Measurements from ENCODE around the gene OR14A2. TPM values are rescaled to one million over a fixed set of nuclear protein-coding genes. Genes with fewer than 3 reads are reported as not detected.
"Not testable (repeated sequence)": the region's sequence is repeated elsewhere in the genome, so short reads cannot be mapped to it uniquely, and the experiment has no call there.

The OR14A2 gene
- total RNA-seq, 4 donors from 2014 or later = not detected

DNA sequence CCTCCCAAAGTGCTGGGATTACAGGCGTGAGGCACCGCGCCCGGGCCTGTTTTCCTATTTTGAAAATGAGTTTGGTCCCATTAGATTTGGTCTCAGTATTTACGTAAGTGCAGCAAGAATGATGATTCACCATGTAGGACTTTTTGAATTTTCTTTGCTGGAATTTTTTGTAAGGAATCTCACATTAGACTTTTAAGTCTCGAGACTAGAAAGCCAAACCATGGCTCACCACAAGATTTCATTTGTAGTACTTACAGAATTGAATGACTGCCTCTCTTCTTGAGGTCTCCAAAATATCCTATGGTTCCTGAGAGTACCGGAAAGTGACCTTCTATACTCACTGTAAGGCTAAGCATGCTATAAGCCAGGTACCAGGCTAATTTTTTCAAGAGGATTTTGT is 325 bp downstream of the OR14A2 start:
- H3K36me3 ChIP-seq = no peaks in the 10 kb centered on the region
- no peak overlapping the region for H3K4me3 ChIP-seq
- H3K27me3 ChIP-seq = no peaks in the 10 kb centered on the region
- DNase-seq (ENCODE audit: extremely low spot score) = no peak
- no peak overlapping the region for H3K27ac ChIP-seq (replicated peaks in 1 of 4)
- H3K9me3 ChIP-seq = peaks cover 0 to 16% (median 2%) of the 10 kb centered on the region in 4 donors
- WGBS = 92% methylated on average over 7 of the region's 7 CpGs
- TF ChIP-seq EP300 (IDR thresholded peaks at IDR 0.05) = no peak
- TF ChIP-seq, protein P1, sequence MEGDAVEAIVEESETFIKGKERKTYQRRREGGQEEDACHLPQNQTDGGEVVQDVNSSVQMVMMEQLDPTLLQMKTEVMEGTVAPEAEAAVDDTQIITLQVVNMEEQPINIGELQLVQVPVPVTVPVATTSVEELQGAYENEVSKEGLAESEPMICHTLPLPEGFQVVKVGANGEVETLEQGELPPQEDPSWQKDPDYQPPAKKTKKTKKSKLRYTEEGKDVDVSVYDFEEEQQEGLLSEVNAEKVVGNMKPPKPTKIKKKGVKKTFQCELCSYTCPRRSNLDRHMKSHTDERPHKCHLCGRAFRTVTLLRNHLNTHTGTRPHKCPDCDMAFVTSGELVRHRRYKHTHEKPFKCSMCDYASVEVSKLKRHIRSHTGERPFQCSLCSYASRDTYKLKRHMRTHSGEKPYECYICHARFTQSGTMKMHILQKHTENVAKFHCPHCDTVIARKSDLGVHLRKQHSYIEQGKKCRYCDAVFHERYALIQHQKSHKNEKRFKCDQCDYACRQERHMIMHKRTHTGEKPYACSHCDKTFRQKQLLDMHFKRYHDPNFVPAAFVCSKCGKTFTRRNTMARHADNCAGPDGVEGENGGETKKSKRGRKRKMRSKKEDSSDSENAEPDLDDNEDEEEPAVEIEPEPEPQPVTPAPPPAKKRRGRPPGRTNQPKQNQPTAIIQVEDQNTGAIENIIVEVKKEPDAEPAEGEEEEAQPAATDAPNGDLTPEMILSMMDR (IDR thresholded peaks at IDR 0.05) = no peak
- TF ChIP-seq POLR2AphosphoS5 (IDR thresholded peaks at IDR 0.05) = no peak
- intact Hi-C loops (cut with DNase I) = no loop called here
- no peaks in the 10 kb centered on the region for H3K4me1 ChIP-seq

DNA sequence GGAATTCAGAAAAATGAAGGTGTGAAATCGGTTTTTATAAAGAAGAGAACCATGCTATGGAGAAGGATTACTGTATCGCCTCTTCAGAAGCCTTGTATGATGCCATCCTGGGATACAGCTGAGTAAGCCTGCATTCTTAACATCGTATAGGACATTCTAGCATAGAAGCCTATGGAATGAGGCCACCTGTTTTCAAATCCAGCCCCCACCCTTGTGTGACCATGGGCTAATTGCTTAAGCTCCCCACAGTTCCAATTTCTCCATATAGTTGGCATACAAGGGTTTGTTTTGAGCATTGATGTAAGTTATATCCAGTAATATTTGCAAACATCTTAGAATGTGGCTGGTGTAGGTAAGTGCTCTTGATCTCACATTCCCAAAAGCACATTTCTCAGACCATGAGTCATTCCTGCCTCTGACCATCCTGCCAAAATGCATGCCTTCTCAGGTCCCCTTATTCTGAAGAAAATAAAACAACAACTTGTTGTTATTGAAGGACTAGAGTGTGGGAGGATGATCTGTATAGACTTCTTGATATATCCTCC is 1.5 kb downstream of the OR14A2 start:
- Histone ChIP-seq H3K4me1 (no peaks in the 10 kb centered on the region), H3K9me3 (peaks cover 0 to 16% (median 2%) of the 10 kb centered on the region in 4 donors), H3K27me3 (no peaks in the 10 kb centered on the region), H3K27ac (replicated peaks in 1 of 4) (no peak overlapping the region), H3K4me3 (no peak overlapping the region), H3K36me3 (no peaks in the 10 kb centered on the region)
- intact Hi-C loops (cut with DNase I) = no loop called here
- 76% methylated on average over 3 of the region's 3 CpGs for WGBS
- no peak for DNase-seq (ENCODE audit: extremely low spot score)
- no peak for TF ChIP-seq POLR2AphosphoS5 (IDR thresholded peaks at IDR 0.05)

DNA sequence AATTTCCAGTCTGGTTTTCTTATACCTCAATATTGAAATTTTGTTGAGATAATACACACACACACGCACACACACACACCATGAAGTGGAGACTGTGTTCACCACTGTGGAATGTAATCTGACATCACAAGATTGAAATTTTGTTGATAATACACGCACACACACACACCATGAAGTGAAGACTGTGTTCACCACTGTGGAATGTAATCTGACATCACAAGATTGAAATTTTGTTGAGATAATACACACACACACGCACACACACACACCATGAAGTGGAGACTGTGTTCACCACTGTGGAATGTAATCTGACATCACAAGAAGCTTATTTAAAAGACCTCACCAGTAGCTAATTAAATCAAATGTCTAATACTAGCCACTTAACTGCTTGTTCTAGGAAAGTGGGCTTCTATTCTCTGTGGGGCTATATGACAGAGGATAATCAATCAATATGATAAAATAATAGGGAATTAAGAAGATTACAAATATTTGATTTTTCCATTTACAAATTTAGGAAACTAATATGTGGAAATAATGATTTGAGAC is 5.7 kb downstream of the OR14A2 start:
- H3K27me3 ChIP-seq; H3K9me3 ChIP-seq; H3K36me3 ChIP-seq; DNase-seq (ENCODE audit: extremely low spot score); H3K4me1 ChIP-seq; intact Hi-C loops (cut with DNase I); H3K27ac ChIP-seq (replicated peaks in 1 of 4); H3K4me3 ChIP-seq: not testable (repeated sequence)
- 55% methylated on average over 3 of the region's 3 CpGs for WGBS

DNA sequence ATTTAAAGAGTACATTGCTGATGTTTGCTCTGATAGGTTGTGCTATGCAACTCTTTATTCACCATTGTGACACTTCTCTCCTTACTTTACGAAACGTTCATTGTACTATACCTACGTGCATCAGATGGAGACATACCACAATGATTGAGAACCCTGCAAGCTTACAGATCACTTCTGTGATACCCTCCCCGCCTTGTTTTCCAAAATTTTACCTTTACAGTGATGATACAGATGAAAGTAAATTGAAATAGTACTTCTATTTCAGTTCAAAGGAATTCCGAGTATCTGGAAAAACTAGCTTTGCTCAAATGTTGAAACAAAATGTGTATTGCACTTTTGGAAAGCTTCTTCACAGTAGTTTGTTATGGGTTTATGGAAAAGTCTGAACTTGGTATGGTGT is 6.2 kb downstream of the OR14A2 start:
- TF ChIP-seq POLR2AphosphoS5 (IDR thresholded peaks at IDR 0.05) = no peak
- no peak for TF ChIP-seq POLR2A (IDR thresholded peaks at IDR 0.05; ENCODE audit: low read depth)
- TF ChIP-seq, protein P1 (IDR thresholded peaks at IDR 0.05) = no peak
- no peak for TF ChIP-seq EP300 (IDR thresholded peaks at IDR 0.05)
- 77% methylated on average over 5 of the region's 5 CpGs for WGBS
- no peak for DNase-seq (ENCODE audit: extremely low spot score)
- no peaks in the 10 kb centered on the region for H3K36me3 ChIP-seq
- no peaks in the 10 kb centered on the region for H3K9me3 ChIP-seq
- intact Hi-C loops (cut with DNase I) = no loop called here
- no peaks in the 10 kb centered on the region for H3K4me1 ChIP-seq
- H3K27me3 ChIP-seq = no peaks in the 10 kb centered on the region
- H3K4me3 ChIP-seq = no peak overlapping the region
- no peak overlapping the region for H3K27ac ChIP-seq (replicated peaks in 1 of 4)

DNA sequence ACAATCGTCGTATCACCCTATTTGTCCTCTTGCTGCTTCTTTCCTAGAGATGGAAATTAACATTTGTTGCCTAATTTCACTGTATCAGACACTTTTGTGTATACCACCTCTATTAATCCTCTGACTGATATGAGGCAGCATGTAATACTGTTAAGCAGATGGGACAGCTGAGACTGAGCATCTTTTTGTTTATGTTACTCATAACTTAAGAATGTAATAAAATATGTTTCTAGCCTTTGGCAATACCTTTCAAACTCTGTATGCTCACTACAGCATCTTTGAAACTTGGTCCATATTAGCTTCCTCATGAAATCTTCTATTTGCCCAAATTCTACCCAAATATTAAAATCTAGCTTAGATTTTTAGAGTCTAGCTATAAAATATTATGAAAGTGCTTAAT is 7.2 kb downstream of the OR14A2 start:
- no peaks in the 10 kb centered on the region for H3K4me1 ChIP-seq
- WGBS = 91% methylated on average over 2 of the region's 2 CpGs
- H3K36me3 ChIP-seq = no peaks in the 10 kb centered on the region

More for the DNA sequence above, 7.2 kb downstream of the OR14A2 start:
- DNase-seq (ENCODE audit: extremely low spot score) = no peak
- Histone ChIP-seq H3K4me3 (no peak overlapping the region), H3K27ac (replicated peaks in 1 of 4) (no peak overlapping the region), H3K9me3 (no peaks in the 10 kb centered on the region), H3K27me3 (no peaks in the 10 kb centered on the region)
- no peak for TF ChIP-seq POLR2A (IDR thresholded peaks at IDR 0.05; ENCODE audit: low read depth)
- TF ChIP-seq POLR2AphosphoS5 (IDR thresholded peaks at IDR 0.05) = no peak
- TF ChIP-seq EP300 (IDR thresholded peaks at IDR 0.05) = no peak
- TF ChIP-seq, protein P1 (IDR thresholded peaks at IDR 0.05) = no peak
- intact Hi-C loops (cut with DNase I) = no loop called here

All from esophagus muscularis mucosa (tissue), 4 donors.